NCI-H1694 treated with DMSO at 0.1 percent for 48 hours (cell line): Measurements from ENCODE around the gene NR4A3.
"Not testable (repeated sequence)": the region's sequence is repeated elsewhere in the genome, so short reads cannot be mapped to it uniquely, and the experiment has no call there.

Experiments
- DNase-seq: peaks from one replicate; lab custom pipeline; 2025; lab: John Stamatoyannopoulos, UW

Gene NR4A3

DNA sequence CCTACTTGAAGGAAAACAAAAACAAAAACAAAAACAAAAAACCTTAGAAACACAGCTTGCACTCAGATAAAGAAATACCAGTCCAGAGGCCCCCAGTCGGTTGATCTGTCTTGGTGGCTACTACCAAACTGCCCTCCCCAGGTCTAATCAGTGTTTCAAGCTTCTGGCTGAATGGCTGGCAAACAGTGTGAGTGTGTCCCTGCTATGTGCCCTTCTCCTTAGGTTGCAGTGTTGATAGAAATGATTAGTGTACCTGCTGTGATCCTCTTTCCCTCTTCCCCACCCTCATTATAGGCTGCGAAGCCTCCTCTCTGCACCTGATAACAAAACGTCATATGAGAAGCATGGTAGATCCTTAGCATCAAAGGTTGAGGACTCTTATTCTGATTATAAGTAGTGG is 12.8 kb downstream of the NR4A3 start:
- DNase-seq, result no peak

DNA sequence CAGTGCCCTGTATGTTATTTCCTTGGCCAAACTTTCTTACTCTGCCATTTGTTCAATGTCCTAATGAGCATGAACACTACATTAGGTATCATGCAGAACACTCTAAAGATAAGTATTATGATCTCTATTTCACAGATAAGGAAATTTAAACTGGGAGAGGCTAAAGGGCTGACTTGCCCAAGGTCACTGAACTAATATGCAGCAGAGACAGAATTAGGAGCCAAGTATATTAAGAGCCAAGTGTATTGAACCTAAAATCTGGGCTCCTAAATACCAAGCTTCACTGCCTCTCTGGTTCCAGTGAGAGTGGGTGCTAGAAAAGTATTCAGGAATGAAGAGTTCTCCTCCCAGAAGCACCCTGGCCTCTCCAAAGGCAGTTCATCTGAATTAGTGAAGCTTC is 13.5 kb downstream of the NR4A3 start:
- no peak for DNase-seq

DNA sequence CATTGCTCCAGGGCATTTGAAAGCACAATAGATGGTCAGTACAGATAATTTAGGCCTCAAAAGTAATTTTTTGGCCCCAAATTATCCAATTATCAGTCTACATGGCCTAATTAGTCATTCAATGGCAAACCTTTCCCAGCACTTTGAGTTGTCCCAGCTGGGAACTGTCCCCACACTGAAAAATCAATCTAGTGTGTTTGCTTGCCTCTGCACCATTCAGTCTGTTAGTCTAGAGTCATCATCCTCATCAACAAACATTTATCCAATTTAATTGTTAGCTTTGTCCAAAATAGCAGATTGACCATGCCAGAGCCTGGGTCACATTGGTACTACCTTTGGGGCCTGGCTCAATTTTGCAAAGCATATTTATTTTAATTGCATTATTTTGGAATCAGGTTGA is 13.9 kb downstream of the NR4A3 start:
- DNase-seq, result no peak

DNA sequence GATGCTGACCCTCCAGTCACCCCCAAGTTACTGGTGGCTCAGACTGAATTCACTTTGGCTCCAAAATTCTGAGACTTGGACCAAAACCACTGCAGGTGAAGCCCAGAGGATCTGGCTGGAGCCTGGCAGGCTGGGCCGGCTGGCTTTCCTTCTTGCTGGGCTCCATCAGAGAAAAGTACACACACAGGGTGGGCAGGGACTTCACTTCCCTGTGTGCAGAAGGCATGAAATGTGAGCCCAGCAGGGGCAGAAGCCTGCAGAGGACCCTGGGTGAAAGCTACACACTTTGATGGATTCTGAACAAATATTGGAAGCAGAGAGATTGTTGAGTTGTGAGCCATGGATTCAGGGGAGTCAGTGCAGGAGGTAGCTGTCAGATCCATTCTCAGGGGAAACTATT is 18.4 kb downstream of the NR4A3 start:
- DNase-seq, result no peak

DNA sequence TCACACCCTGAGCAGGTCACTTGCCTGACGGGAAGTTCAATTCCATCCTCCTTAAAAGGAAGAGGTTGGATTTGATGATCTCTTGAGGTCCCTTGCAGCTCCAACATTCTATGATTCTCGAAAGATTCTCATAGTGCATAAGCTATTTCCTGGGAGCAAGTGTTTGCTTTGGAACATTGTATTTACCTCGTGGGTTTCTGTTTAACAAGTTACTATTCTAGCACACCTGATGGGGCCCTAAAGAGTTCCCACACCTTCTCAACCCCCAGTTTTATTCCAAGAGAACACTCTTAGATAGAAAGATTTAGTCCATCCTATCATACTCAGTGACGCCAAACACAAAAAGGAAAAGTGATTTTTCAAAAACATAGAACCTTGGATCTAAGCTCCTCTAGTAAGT is 23.4 kb downstream of the NR4A3 start:
- no peak for DNase-seq

DNA sequence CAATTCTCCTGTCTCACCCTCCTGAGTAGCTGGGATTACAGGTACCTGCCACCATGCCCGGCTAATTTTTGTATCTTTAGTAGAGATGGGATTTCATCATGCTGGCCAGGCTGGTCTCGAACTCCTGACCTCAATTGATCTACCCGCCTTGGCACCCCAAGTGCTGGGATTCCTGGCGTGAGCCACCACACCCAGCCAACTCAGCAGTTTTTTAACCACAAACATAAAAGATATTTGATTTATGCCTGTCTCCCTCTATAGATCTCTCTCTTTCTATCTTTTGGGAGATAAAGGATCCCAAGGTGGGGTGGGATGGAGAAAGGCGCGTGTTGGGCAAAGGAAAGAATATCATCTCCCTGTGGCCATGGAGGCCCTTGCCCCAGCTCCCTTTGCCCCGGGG is 26.8 kb downstream of the NR4A3 start:
- DNase-seq, result no peak

DNA sequence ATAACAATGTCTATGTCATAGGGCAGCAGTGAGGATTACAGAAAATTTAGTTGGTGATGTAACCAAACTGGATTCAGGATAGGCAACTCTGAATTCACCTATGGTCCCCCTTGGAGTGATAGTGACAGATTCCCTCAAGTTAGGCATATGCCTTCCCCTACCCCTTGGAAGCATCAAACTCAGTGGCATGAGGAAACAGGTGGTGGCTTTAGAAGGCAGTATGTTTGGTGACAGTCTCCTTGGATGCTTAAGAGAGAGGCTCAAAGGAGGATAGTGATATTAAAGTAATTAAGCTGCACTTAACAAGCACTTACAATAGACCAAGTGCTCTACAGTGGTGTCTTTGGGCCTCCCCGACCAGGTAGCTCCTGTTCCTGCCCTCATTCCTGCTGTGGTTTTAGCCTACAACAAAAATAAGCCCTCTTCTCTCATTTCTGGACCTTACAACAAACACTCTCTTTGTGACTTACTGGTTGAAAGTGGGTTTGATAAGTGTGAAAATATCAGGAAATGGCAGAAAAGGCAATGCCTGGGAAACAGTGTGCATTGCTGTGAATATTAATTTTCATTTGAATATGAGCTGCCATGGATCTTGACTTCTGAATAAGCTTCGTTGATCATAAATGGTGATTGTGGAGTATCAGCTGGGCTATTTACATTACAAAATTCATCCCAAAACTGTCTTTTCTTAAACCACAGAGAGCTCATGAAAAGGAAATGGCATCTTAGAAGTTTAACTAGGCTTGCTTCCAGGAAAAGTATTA is 29.2 kb downstream of the NR4A3 start:
- DNase-seq, result no peak

DNA sequence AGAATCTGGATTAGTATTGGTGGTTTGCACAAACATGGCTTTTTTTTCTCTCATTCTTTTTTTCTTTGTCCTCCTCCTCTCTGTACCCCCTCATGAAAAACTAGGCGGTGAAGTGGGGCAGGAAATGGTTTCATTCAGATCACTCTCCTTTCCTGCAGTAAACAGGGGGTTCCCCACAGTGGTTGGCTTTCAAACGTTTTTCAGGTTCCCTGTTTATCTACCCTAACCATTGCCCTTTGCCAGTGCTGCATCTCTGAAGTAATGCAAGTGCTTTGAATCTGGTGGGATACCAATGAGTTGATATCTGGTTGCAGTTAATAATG is 29.8 kb downstream of the NR4A3 start:
- no peak for DNase-seq

DNA sequence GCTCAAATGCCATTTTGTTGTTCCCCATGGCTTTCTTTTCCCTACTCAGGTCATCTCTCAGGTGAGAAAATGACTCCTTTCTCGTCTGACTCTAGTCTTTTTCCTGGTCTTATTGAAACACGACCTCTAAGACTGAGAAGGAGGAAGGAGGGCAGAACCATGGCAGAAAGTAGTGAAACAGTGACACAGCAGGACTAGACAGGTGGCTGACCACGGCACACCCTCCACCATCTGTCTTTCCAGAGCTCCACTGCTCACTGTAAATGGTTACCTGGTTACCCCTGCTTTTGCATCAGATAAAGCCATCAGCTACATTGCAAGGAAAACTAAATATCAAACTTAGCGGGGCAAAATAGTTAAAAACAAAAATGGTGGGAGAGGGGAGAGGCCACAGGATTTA is 30.9 kb downstream of the NR4A3 start:
- DNase-seq, result no peak

DNA sequence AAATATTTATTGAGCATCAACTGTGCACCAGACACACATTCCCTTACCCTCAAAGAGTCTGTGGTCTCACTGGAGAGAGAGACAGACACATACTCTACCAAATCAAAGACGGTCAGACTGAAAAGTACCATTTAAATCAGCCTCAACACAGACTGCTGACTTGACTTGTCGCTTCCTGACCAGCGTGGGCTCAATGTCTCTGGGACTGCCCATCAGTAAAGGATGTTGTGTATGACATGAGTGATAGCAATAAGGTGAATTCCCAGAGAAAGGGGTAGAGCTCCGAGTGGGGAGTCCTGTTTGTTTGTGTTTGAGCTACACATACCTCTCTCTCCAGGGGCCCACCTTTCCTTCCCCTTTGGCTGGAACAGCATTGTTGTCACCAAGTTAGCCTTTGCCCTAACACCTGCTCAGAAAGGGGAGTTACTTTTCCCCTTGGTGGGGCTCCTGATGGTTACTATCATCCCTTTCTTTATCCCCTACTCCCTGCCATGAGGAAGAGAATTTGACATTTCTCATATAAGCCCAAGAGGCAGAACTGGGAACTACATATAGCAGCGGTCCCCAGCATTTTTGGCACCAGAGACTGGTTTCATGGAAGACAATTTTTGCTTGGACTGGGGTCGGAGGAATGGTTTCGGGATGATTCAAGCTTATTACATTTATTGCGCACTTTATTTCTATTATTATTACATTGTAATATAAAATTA is 33.9 kb downstream of the NR4A3 start:
- DNase-seq, result no peak

DNA sequence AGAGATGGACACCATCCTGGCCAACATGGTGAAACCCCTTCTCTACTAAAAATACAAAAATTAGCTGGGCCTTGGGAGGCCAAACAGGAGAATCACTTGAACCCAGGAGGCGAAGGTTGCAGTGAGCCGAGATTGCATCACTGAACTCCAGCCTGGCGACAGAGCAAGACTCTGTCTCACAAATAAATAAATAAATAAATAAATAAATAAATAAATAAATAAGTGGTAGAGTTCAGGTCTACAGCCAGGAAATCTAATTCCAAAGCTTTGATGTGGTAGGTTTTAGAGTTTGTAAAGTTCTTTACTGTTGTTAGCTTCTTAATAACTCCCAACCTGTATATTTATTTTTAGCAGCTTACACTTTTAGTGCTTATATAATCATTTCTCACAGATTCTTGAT is 35.9 kb downstream of the NR4A3 start:
- DNase-seq, result not testable (repeated sequence)

DNA sequence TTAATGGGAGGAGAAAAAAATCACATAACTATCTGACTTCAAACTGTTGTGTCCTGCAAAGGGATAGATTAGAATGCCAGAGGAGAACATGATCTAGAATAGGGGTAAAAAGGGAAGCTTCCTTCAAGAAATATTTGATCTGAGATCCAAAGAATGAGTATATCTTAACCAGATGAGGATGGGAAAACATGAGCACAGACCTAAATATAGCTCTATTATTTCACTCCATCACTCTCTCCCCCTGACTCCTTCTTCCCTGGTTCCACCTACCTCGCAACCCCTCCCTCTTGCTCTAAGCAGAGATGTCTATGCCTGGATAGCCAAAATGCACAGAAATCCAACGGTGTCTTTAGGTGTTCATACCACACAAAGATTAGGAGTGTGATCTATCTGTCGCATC is 36.4 kb downstream of the NR4A3 start:
- no peak for DNase-seq

DNA sequence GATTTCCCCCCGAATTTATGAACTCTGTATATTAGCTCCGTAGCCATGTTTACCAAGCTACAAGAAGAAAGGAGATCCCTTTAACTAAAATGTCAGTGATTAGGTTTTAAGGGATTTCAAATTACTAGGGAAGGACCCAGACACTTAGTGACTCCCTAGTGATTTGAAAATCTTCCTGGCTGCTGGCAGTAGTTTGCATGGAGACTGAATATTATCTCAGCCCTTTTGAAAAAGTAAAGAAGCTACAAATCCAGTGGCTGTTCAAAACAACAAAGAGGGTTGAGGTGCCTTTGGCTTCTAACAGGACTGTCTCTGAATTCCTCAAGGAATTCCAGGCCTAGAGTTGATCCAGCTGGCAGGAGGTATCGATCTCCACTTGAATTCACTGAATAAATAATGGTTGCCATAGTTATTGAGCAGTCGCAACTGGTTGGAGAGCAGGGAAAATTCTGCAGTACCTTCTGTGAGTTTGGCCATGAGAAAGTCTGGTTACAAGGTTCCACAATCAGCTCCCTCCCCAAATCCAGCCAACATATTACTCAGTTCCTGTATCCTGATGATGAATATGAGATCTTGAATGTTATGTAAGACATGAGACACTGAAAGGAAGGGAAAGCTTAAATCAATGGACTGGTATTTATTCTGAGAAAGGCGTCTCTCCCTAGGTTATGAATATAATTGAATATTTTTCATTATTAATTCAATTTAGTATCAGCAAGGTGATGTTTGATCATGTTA is 37.7 kb downstream of the NR4A3 start:
- no peak for DNase-seq

DNA sequence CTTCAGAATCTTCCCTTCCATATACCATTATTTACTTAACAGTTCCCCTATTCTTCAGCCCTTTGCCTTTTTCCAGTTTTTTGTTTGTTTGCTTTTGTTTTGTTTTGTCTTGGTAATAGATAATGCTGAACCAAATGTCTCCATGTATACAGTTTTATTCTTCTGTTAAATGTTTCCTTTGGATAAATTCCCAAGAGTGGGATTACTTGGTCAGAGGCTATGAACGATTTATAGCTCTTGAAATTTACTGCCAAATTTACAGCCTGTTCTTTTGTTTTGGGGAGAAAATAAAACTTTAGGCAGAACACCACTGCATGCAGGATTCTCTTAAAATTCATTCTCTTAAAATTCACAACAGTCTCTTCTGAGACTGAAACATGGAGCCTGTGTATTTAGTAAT is 38.6 kb downstream of the NR4A3 start:
- DNase-seq, result no peak

DNA sequence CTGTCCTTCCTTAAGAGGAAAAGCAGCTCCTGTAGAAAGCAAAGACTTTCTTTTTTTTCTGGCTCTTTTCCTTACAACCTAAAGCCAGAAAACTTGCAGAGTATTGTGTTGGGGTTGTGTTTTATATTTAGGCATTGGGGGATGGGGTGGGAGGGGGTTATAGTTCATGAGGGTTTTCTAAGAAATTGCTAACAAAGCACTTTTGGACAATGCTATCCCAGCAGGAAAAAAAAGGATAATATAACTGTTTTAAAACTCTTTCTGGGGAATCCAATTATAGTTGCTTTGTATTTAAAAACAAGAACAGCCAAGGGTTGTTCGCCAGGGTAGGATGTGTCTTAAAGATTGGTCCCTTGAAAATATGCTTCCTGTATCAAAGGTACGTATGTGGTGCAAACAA is 42.3 kb downstream of the NR4A3 start:
- DNase-seq, result no peak

DNA sequence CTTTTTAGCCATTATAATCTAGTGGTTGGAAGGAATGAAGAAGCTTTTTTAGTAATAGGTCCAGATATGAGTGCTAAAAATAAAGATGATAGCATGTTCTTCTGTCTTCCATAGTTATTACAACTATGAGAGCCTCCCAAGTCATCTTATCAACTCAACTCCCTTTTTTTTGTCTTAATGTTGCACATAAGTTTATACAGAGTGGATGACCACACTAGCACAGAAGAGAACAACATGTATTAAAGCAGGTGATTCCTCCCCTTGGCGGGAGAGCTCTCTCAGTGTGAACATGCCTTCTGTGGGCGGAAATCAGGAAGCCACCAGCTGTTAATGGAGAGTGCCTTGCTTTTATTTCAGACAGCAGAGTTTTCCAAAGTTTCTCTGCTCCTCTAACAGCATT is 44.7 kb downstream of the NR4A3 start:
- DNase-seq, result no peak

DNA sequence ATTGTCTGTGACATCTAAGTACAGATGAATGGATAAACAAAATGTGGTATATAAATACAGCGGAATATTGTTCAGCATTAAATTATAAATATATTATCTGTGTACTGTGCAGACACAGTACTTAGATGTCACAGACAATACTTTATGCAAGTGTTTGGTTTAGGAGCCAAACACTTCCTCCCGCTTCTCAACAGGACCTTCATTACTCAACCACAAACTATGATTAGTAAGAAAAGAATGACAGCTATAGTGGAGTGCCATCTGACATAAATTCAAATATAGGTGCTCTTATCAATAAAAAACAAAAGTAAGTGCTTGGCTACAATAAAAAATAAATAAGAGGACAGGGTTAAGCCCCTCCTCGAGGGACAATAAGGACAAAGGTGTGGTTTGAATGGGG is 45.9 kb downstream of the NR4A3 start:
- no peak for DNase-seq

DNA sequence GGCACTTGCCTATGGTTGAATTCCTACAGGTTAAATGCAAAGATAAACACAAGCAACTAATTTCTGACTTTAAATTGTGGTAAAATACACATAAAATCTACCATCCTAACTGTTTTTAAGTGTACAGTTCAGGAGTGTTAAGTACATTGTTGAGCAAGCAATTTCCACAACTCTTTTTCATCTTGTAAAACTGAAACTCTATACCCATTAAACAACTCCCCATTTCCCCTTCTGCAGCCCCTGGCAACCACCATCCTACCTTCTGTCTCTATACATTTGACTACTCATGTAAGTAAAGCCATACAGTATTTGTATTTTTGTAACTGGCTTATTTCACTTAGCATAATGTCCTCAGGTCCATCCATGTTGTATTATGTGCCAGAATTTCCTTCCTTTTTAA is 46.3 kb downstream of the NR4A3 start:
- no peak for DNase-seq

DNA sequence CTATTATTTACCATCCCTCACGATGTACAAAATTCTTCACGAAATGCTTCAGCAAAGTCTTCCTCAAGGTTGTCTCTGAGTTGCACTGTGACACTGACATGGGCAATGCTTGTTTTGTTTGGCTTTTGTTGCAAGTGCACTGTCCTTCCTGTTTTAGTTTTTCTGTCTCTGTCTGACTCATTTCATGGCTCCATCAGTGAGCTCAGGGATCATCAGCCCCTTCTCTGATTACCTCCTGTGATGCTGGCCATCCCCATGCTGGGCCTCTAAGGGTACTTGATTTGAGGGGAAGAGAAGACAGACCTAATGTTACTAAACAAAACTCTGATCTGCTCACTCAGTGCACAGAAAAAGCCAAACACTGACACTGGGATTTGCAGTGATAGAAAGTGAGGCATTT is 47.2 kb downstream of the NR4A3 start:
- no peak for DNase-seq

DNA sequence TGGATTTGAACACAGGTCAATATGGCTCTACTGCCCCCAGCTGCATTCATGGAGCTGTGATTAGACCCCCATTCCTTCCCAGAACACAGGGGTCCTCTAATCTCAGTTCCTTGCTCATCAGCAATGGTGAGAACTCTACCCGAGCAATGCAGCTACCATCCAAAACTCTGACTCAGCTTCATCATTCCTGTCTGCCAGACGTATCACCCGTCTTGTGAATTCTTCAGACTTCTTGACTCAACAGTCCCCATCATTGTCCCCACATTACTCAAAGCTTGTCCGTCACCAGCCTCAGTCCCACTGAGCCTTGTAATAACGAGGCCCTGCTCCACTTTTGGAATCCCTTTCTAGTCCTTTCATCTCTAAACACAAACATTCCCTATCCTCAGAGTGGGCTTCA is 48.4 kb downstream of the NR4A3 start:
- no peak for DNase-seq

DNA sequence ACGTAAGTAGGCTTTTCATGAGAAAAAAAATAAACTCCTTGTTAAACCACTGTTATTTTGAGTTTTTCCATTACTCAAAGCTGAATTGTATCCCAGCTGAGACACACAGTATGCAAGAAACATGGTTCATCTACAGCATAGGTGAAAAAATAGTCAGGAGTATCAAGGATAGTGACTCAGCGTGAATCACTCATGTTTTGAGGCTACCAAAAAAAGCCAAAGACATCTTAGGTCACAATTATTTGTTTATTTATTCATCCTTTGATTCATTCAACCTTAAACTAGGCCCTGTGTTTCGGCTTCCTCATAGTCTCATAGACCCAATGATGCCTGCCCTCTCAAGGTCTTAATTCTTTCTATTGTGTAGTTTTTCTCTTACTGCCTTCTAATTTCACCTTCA is 51.8 kb downstream of the NR4A3 start:
- no peak for DNase-seq

DNA sequence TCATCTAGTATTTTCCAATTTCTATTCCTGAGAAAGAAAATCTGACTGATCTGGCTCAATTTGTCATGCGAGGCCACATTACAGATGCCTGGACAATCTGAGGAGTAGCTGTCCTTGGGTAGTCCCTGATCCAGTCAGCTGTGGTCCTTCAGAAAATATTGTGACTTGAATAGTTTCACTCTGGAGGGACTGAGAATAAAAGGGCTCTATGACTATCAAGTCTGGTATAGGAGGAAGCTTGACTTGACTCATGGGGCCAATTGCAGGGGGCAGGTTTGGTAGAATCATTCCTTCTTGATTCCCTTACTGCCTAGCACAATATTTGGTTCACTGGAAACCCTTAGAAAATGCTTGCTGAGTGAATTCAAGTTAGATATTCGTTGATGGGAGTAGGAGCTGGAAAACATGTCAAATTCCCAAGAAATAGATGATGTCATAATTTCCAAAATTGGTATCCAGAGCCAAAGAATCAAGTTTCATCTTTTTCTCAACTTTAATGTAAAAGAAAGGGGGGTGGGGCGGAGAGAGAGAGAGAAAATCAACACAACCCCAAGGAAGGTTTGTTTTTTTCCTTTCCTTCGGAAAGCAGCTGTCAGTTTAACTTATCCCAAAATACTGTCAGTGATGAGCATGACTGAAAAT is 52.4 kb downstream of the NR4A3 start:
- no peak for DNase-seq

DNA sequence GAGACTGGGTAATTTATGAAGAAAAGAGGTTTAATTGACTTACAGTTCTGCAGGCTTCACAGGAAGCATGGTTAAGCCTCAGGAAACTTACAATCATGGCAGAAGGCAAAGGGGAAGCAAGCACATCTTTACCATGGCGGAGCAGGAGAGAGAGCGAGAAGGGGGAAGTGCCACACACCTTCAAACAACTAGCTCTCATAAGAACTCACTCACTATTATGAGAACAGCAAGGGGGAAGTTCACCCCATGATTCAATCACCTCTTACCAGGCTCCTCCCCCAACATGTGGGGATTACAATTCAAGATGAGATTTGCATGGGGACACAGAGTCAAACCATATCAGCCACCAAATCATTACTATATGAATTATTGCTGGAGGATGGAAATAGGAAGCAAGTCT is 54.5 kb downstream of the NR4A3 start:
- DNase-seq, result no peak
